CD4-positive, alpha-beta memory T cell (primary cell): ENCODE measurements around the gene ZDHHC16. TPM values are rescaled to one million over a fixed set of nuclear protein-coding genes. Genes with fewer than 3 reads are reported as not detected.

Experiments
- CTCF ChIA-PET: fragments of 350-600 bp; sonication (Branson Sonifier 250); formaldehyde crosslinking; loops from one replicate; lab custom pipeline; 2021; ENCODE audit warnings: inconsistent platforms; ENCODE audit not compliant: partially characterized antibody; lab: Charles Lee
- POLR2A ChIA-PET: fragments of 350-600 bp; sonication (Branson Sonifier 250); formaldehyde crosslinking; loops from one replicate; lab custom pipeline; 2021; ENCODE audit not compliant: partially characterized antibody; lab: Charles Lee
- DNase-seq, 5 donors: peaks; one replicate each; pipeline versions ENCODE4 v3.0.0 to v3.0.0-alpha.2; 2020 to 2022; ENCODE audit warnings: mixed read lengths in 1 of 5
- H3K27ac ChIP-seq: one replicate; pipeline ENCODE4 v1.7.0; 2013; ENCODE audit warnings: low read depth, low read length
- H3K27me3 ChIP-seq: 2 replicates; pipeline ENCODE4 v1.7.0; 2013; ENCODE audit warnings: mild to moderate bottlenecking, low read length, moderate library complexity; ENCODE audit not compliant: insufficient read depth
- H3K36me3 ChIP-seq: 2 replicates; pipeline ENCODE4 v1.7.0; 2013; ENCODE audit warnings: mild to moderate bottlenecking, low read length, moderate library complexity; ENCODE audit not compliant: insufficient read depth
- H3K4me1 ChIP-seq: 2 replicates; pipeline ENCODE4 v1.7.0; 2013; ENCODE audit warnings: mild to moderate bottlenecking, low read length, moderate library complexity; ENCODE audit not compliant: insufficient read depth
- H3K4me3 ChIP-seq, 2 donors: one replicate each; pipeline ENCODE4 v1.7.0; 2013; ENCODE audit warnings: low read length in 2 of 2, mild to moderate bottlenecking in 1 of 2
- H3K9me3 ChIP-seq, 2 donors: one replicate each; pipeline ENCODE4 v1.7.0; 2013; ENCODE audit warnings: low read length in 2 of 2, control low read depth in 1 of 2; ENCODE audit not compliant: control insufficient read depth in 1 of 2
- H3K27ac Mint-ChIP-seq, 7 donors: one replicate each; pipeline ENCODE4 v1.8.0; 2020 to 2021; ENCODE audit warnings: mixed read lengths in 7 of 7, mild to moderate bottlenecking in 6 of 7, inconsistent platforms in 3 of 7, moderate library complexity in 3 of 7
- H3K27me3 Mint-ChIP-seq, 2 donors: one replicate each; pipeline ENCODE4 v1.8.0; 2020 to 2021; ENCODE audit warnings: mixed read lengths in 2 of 2
- H3K36me3 Mint-ChIP-seq, 2 donors: one replicate each; pipeline ENCODE4 v1.8.0; 2020 to 2021; ENCODE audit warnings: mixed read lengths in 2 of 2, inconsistent platforms in 1 of 2, mild to moderate bottlenecking in 1 of 2
- H3K4me1 Mint-ChIP-seq, 4 donors: one replicate each; pipeline ENCODE4 v1.8.0; 2020 to 2021; ENCODE audit warnings: mixed read lengths in 4 of 4, mild to moderate bottlenecking in 1 of 4
- H3K4me3 Mint-ChIP-seq, 8 donors: one replicate each; pipeline ENCODE4 v1.8.0; 2020 to 2021; ENCODE audit warnings: mixed read lengths in 8 of 8, mild to moderate bottlenecking in 7 of 8, moderate library complexity in 6 of 8, inconsistent platforms in 3 of 8
- H3K9me3 Mint-ChIP-seq, 8 donors: one replicate each; pipeline ENCODE4 v1.8.0; 2020 to 2021; ENCODE audit warnings: mixed read lengths in 8 of 8, mild to moderate bottlenecking in 5 of 8, inconsistent platforms in 3 of 8, moderate library complexity in 1 of 8
- intact Hi-C: fragments of 100-400 bp; cut with micrococcal nuclease; formaldehyde crosslinking; loops from one replicate; pipeline ENCODE4 v1.15.1; 2023
- polyA plus RNA-seq, 2 donors: library from polyadenylated mRNA; unstranded; fragments of 300-500 nt; fragmentation: Illumina TruSeq; gene quantifications; one replicate each; pipeline ENCODE4 v1.2.3, GENCODE V29; 2021
- total RNA-seq, 2 experiments: library from RNA; stranded (reverse); gene quantifications; one replicate each; pipeline ENCODE4 v1.2.3, GENCODE V29; 2021

ZDHHC16 gene
- total RNA-seq (10 to 100 TPM; 29.6 to 29.7 TPM), polyA plus RNA-seq (10 to 100 TPM; 33.9 to 52.1 TPM)

DNA sequence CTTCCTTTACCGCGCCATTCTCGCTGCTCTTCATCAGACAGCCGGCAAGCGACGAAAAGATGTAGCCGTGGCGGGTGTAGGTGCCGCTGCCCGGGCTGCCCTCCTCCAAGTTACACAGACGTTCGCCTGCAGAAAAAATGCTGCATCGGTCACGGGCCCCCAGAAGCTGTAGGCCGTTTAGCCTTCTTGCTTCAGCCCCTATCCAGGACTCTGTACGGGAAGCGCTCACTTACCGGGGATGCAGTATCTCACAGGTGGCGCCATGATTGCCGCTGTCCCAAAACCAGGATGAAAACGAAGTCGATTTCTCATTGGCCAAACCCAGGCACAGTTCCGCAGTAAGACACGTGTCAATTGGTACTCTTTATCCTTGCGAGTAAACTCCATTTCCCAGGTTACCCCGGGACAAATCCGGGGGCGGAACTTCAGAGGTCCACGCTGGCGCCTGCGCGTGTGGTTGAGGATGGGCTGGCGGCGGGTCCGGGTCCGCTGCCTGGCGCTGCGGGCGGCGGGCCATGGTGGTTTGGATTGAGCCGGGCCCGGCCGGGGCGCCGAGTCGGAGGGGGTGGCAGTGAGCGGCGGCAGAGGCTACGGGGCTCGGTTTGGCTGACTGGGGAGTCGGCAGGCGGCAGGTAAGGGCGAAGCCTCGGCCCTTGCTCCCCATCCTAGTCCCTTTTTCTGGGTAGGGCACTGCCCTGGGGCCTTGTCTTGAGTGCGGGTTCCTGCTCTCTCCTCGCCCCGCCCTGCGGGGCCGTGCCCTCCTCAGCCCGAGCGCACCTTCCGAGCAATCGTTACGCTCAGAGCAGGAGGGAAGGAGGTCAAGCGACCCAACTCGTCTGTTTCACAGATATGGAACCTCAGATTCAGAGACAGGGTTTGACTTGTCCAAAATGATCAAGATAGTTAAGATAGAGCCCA lies at the start of gene ZDHHC16, which contains the start of gene EXOSC1:
ZDHHC16 (plus strand) TSS at position 454 of the 918 bp plus-strand sequence. CDS start 5,501 bp downstream, outside the sequence.
EXOSC1 (minus strand) TSS at position 285 of the 918 bp plus-strand sequence; CDS start at position 264, 21 bp downstream.
- Mint-ChIP-seq H3K4me1 (peaks cover 23 to 59% (median 48%) of the 10 kb centered on the region in 4 donors), H3K27me3 (no peaks in the 10 kb centered on the region), H3K9me3 (peaks cover 0 to 3% (median 0%) of the 10 kb centered on the region in 8 donors), H3K4me3 (peak within 1 kb of the TSS; percentile 97 to 100 (median 99)), H3K36me3 (peaks cover 7 to 25% of the 10 kb centered on the region in 2 donors), H3K27ac (peak within 1 kb of the TSS; percentile 86 to 97 (median 95))
- Histone ChIP-seq H3K27ac (peak within 1 kb of the TSS; percentile 80), H3K27me3 (no peaks in the 10 kb centered on the region), H3K4me1 (peaks cover 40% of the 10 kb centered on the region), H3K4me3 (peak within 1 kb of the TSS; percentile 79 to 93), H3K36me3 (peaks cover 7% of the 10 kb centered on the region), H3K9me3 (no peaks in the 10 kb centered on the region)
- ChIA-PET POLR2A (interaction anchor here (0.9 to 1.5 kb wide), 6 partner anchors 12 to 113 kb away, joined by 3 to 7 read pairs (median 4); no protein-coding TSS in a partner anchor), CTCF (interaction anchor here (0.6 to 2.7 kb wide), 4 partner anchors 27 to 108 kb away, joined by 3 to 15 read pairs (median 6); partner anchors contain the start of gene RRP12)
- peak; percentile 88 to 95 (median 89) for DNase-seq
- intact Hi-C loops: loop anchor here (1.0 kb wide), 7 partner anchors 20 to 187 kb away; partner anchors contain the start of genes ARHGAP19, MMS19, MORN4 and PGAM1

- H3K4me1 ChIP-seq: peaks cover 15% of the 10 kb centered on the region
- ChIA-PET POLR2A (interaction anchor here (0.6 to 2.2 kb wide), 4 partner anchors 24 to 180 kb away, joined by 3 to 28 read pairs (median 18); partner anchors contain the start of genes FRAT1 and FRAT2), CTCF (interaction anchor here (0.8 to 2.5 kb wide), 6 partner anchors 9 to 121 kb away, joined by 3 to 17 read pairs (median 6); partner anchors contain the start of gene FRAT1)
- no peaks in the 10 kb centered on the region for H3K27me3 ChIP-seq
- peak; percentile 42 to 83 (median 51) for DNase-seq
- Mint-ChIP-seq H3K4me3 (peak overlapping the region; percentile 95 to 99 (median 96)), H3K36me3 (peaks cover 6 to 18% of the 10 kb centered on the region in 2 donors), H3K4me1 (peaks cover 11 to 23% (median 15%) of the 10 kb centered on the region in 4 donors), H3K9me3 (no peaks in the 10 kb centered on the region), H3K27ac (peak overlapping the region; percentile 94 to 99 (median 99)), H3K27me3 (no peaks in the 10 kb centered on the region)
- intact Hi-C loops: loop anchor here (2.0 kb wide), 2 partner anchors 81 to 241 kb away; partner anchors contain the start of genes FRAT1 and PI4K2A
- no peaks in the 10 kb centered on the region for H3K9me3 ChIP-seq
- no peaks in the 10 kb centered on the region for H3K36me3 ChIP-seq
- peak overlapping the region; percentile 88 for H3K27ac ChIP-seq
- peak overlapping the region; percentile 71 for H3K4me3 ChIP-seq
Measured at GRCh38 chr10:97399843-97400545, 46.0 kb upstream of the ZDHHC16 start.

DNA sequence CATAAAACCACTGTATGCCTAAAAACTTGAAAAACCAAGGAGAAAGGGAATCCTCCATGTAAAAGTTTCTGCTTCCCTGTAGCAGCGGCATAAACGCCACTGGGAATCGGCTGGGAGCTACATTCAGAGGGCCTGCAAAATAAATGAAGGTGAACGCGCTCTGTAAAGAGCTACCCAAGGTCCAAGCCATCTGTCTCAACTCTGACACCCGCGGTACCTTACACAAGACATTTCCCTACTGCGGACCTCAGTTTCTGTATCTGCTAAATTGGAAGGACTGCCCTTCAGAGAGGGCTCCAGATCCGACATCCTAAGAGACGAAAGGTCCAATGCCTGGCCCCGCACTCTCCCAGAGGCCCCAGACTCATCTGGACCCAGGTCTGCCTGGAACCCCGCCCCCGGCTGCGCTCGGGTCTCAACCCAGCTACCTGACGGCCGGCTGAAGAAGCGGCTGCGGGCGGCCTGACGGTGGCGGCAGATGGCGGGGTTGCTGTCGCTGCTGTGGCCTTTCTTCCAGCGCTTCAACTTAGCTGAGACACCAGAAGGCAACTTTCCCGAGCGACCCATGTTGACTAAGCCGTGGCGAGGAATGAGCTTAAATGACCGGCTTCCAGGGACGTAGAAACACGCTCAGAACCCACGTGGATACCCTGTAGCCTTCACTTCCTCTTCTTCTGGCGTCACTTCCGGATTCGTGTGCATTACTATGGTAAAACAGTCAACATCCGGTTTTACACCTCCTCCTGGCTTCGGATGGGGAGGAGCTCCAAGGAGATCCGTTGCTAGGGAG lies 45.1 kb upstream of the ZDHHC16 start, which contains the start of gene RRP12:
RRP12 (minus strand) TSS at position 676 of the 790 bp plus-strand sequence; CDS start at position 567, 109 bp downstream.
- Histone ChIP-seq H3K4me1 (peaks cover 15% of the 10 kb centered on the region), H3K36me3 (no peaks in the 10 kb centered on the region), H3K4me3 (peak within 1 kb of the TSS; percentile 71), H3K27ac (peak within 1 kb of the TSS; percentile 88), H3K27me3 (no peaks in the 10 kb centered on the region), H3K9me3 (no peaks in the 10 kb centered on the region)
- CTCF ChIA-PET: interaction anchor here (0.7 to 4.9 kb wide), 15 partner anchors 8 to 286 kb away, joined by 3 to 40 read pairs (median 4); partner anchors contain the start of genes AVPI1 and FRAT1
- no peaks in the 10 kb centered on the region for H3K9me3 Mint-ChIP-seq
- H3K4me3 Mint-ChIP-seq: peak within 1 kb of the TSS; percentile 95 to 99 (median 96)
- DNase-seq: peak; percentile 89 to 97 (median 95)
- H3K36me3 Mint-ChIP-seq: peaks cover 6 to 16% of the 10 kb centered on the region in 2 donors
- no peaks in the 10 kb centered on the region for H3K27me3 Mint-ChIP-seq
- H3K27ac Mint-ChIP-seq: peak within 1 kb of the TSS; percentile 94 to 99 (median 99)
- POLR2A ChIA-PET: interaction anchor here (0.6 to 2.2 kb wide), 18 partner anchors 8 to 240 kb away, joined by 3 to 28 read pairs (median 4); partner anchors contain the start of genes ARHGAP19, FRAT1, FRAT2 and UBTD1
- H3K4me1 Mint-ChIP-seq: peaks cover 11 to 23% (median 15%) of the 10 kb centered on the region in 4 donors
- intact Hi-C loops: loop anchor here (1.0 to 2.0 kb wide), 7 partner anchors 25 to 240 kb away; partner anchors contain the start of genes ARHGAP19, EXOSC1, FRAT1 and FRAT2

DNA sequence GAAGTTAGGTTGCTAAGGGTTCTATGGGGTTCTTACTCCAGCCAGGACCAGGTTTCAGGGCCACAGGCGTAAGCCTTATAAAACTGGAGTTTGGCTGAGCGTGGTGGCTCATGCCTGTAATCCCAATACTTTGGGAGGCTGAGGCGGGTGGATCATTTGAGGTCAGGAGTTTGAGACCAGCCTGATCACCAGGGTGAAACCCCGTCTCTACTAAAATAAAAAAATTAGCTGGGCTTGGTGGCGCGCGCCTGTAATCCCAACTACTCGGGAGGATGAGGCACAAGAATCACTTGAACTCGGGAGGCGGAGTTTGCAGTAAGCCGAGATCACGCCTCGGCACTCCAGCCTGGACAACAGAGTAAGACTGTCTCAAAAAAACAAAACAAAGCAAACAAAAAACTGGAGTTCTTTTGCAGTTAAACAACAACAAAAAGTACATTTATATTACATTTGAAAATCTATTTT lies 44.5 kb upstream of the ZDHHC16 start:
- peak overlapping the region; percentile 88 for H3K27ac ChIP-seq
- POLR2A ChIA-PET: interaction anchor here (0.8 to 2.2 kb wide), 17 partner anchors 9 to 240 kb away, joined by 3 to 28 read pairs (median 4); partner anchors contain the start of genes ARHGAP19, FRAT1, FRAT2 and UBTD1
- no peaks in the 10 kb centered on the region for H3K9me3 Mint-ChIP-seq

GRCh38 chr10:97404044-97404443 lies 41.9 kb upstream of the ZDHHC16 start:
- ChIA-PET CTCF (interaction anchor here (0.9 to 4.9 kb wide), 3 partner anchors 9 to 112 kb away, joined by 3 to 40 read pairs (median 3); partner anchors contain the start of gene ARHGAP19), POLR2A (no interaction called here)
- H3K4me1 ChIP-seq: peaks cover 20% of the 10 kb centered on the region
- H3K36me3 Mint-ChIP-seq: peaks cover 0 to 9% of the 10 kb centered on the region in 2 donors
- no peak overlapping the region for H3K4me3 Mint-ChIP-seq
- no peaks in the 10 kb centered on the region for H3K9me3 Mint-ChIP-seq
- no peaks in the 10 kb centered on the region for H3K27me3 ChIP-seq
- no peaks in the 10 kb centered on the region for H3K27me3 Mint-ChIP-seq
- no peaks in the 10 kb centered on the region for H3K36me3 ChIP-seq
- H3K27ac Mint-ChIP-seq: peak overlapping the region in 1 of 7 donors; percentile 24
- intact Hi-C loops: no loop called here
- no peak overlapping the region for H3K4me3 ChIP-seq
- no peak overlapping the region for H3K27ac ChIP-seq
- peaks cover 14 to 31% (median 24%) of the 10 kb centered on the region in 4 donors for H3K4me1 Mint-ChIP-seq
- no peaks in the 10 kb centered on the region for H3K9me3 ChIP-seq
- DNase-seq: no peak

More for the DNA sequence above, 44.5 kb upstream of the ZDHHC16 start:
- Mint-ChIP-seq H3K27me3 (no peaks in the 10 kb centered on the region), H3K4me3 (peak overlapping the region; percentile 95 to 99 (median 96)), H3K36me3 (peaks cover 0 to 10% of the 10 kb centered on the region in 2 donors), H3K27ac (peak overlapping the region; percentile 94 to 99 (median 99)), H3K4me1 (peaks cover 11 to 23% (median 15%) of the 10 kb centered on the region in 4 donors)
- intact Hi-C loops: loop anchor here (1.0 to 2.0 kb wide), 7 partner anchors 25 to 239 kb away; partner anchors contain the start of genes ARHGAP19, EXOSC1, FRAT1 and FRAT2
- DNase-seq: no peak
- CTCF ChIA-PET: interaction anchor here (0.9 to 4.9 kb wide), 13 partner anchors 12 to 127 kb away, joined by 3 to 40 read pairs (median 6); partner anchors contain the start of gene FRAT1
- Histone ChIP-seq H3K4me1 (peaks cover 15% of the 10 kb centered on the region), H3K27me3 (no peaks in the 10 kb centered on the region), H3K9me3 (no peaks in the 10 kb centered on the region), H3K36me3 (no peaks in the 10 kb centered on the region), H3K4me3 (peak overlapping the region; percentile 71)
